KMS-11 (cell line): ENCODE results near the gene PCK2.

Experiments
- H2AFZ ChIP-seq: fragments of 200-600 bp; sonication (generic); 2 replicates; pipeline ENCODE4 v1.6.1; 2016; ENCODE audit warnings: antibody characterized with exemption, mixed run types, low read depth
- H3K27ac ChIP-seq: fragments of 200-600 bp; sonication (generic); 2 replicates; pipeline ENCODE4 v1.6.1; 2016; ENCODE audit warnings: mild to moderate bottlenecking, mixed run types
- H3K27me3 ChIP-seq: fragments of 200-600 bp; sonication (generic); 2 replicates; pipeline ENCODE4 v1.6.1; 2017; ENCODE audit warnings: mild to moderate bottlenecking, low read depth, mixed run types, moderate library complexity; ENCODE audit not compliant: insufficient read depth
- H3K36me3 ChIP-seq: fragments of 200-600 bp; sonication (generic); 2 replicates; pipeline ENCODE4 v1.6.1; 2017; ENCODE audit warnings: mild to moderate bottlenecking, mixed run types; ENCODE audit not compliant: insufficient read depth
- H3K4me1 ChIP-seq: fragments of 200-600 bp; sonication (generic); 2 replicates; pipeline ENCODE4 v1.6.1; 2016; ENCODE audit warnings: mild to moderate bottlenecking, low read depth, mixed run types; ENCODE audit not compliant: poor library complexity, severe bottlenecking
- H3K4me2 ChIP-seq: fragments of 200-600 bp; sonication (generic); 2 replicates; pipeline ENCODE4 v1.7.0; 2016; ENCODE audit warnings: mild to moderate bottlenecking, mixed run types
- H3K4me3 ChIP-seq: fragments of 200-600 bp; sonication (generic); IDR thresholded peaks from 2 replicates; pipeline ENCODE4 v1.6.1; 2017; ENCODE audit warnings: low read depth, low read length, mixed read lengths; ENCODE audit not compliant: insufficient read depth
- H3K79me2 ChIP-seq: fragments of 200-600 bp; sonication (generic); 2 replicates; pipeline ENCODE4 v1.6.1; 2016; ENCODE audit warnings: low read depth, mixed run types; ENCODE audit not compliant: insufficient read depth
- H3K9ac ChIP-seq: fragments of 200-600 bp; sonication (generic); 2 replicates; pipeline ENCODE4 v1.6.1; 2016; ENCODE audit warnings: mild to moderate bottlenecking, mixed run types
- H4K20me1 ChIP-seq: fragments of 200-600 bp; sonication (generic); 2 replicates; pipeline ENCODE4 v1.6.1; 2016; ENCODE audit warnings: mild to moderate bottlenecking, mixed run types; ENCODE audit not compliant: insufficient read depth
- CTCF ChIP-seq: fragments of 200-600 bp; sonication (generic); conservative IDR thresholded peaks from 2 replicates; pipeline ENCODE4 v1.6.1; 2017; ENCODE audit warnings: low read depth, mild to moderate bottlenecking, antibody characterized with exemption, low read length, moderate library complexity, mixed read lengths

PCK2 gene

GRCh38 chr14:24143511-24143910, 49.4 kb downstream of the PCK2 start:
- no peak for TF ChIP-seq CTCF
- H2AFZ ChIP-seq = no peak overlapping the region
- H3K27ac ChIP-seq = no peak overlapping the region
- no peaks in the 10 kb centered on the region for H3K27me3 ChIP-seq
- H3K79me2 ChIP-seq = peaks cover 26% of the 10 kb centered on the region; the same call in 1 of the 2 replicates
- no peaks in the 10 kb centered on the region for H3K36me3 ChIP-seq
- H3K4me3 ChIP-seq = no peak overlapping the region
- H3K4me1 ChIP-seq = peaks cover 23% of the 10 kb centered on the region
- no peaks in the 10 kb centered on the region for H4K20me1 ChIP-seq
- no peak overlapping the region for H3K9ac ChIP-seq
- no peak overlapping the region for H3K4me2 ChIP-seq

DNA sequence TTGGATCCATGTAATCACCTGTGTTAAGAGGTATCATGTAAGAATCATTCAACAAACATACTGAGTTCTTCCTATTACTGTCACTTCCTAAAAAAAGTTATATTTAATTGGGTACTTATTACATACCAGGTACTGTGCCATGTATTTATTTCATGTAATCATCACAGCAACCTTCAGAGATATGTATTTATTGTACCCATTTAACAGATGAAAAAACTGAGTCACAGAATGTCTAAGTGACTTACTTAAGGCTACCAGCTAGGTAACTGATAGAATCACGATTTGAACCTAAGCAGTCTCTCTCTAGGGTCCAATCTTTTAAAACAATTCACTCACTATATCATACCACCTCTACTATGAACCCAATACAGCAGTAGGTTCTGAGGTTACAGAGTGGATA, 50.3 kb downstream of the PCK2 start:
- Histone ChIP-seq H3K4me2 (no peak overlapping the region), H3K27me3 (no peaks in the 10 kb centered on the region), H2AFZ (no peak overlapping the region), H4K20me1 (no peaks in the 10 kb centered on the region), H3K4me3 (no peak overlapping the region), H3K36me3 (no peaks in the 10 kb centered on the region), H3K27ac (no peak overlapping the region), H3K79me2 (peaks cover 22% of the 10 kb centered on the region; the same call in 1 of the 2 replicates), H3K9ac (no peak overlapping the region), H3K4me1 (peaks cover 18% of the 10 kb centered on the region)
- TF ChIP-seq CTCF = no peak

DNA sequence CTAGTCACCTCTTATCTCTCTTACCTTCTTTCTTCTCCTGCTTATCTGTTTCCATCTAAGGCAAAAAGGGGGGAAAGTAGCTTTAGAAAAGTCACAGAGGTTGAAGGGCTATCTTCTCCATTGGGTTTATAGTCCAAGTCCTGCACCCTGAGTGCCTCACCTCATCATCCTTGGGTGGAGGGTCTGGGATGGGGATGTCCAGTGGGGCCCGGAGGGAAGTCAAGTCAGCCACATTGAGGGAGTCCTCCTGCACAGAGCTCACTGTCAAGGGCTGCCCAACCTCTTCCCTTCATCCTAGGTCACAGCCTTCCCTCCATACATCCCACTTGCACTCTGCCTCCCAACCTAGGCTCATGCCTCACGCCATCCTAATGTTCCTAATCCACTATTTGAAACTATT, 51.1 kb downstream of the PCK2 start:
- H3K9ac ChIP-seq = no peak overlapping the region; the same call in 1 of the 2 replicates
- no peaks in the 10 kb centered on the region for H3K36me3 ChIP-seq
- peaks cover 19% of the 10 kb centered on the region; the same call in 1 of the 2 replicates for H3K79me2 ChIP-seq
- no peak overlapping the region for H3K4me3 ChIP-seq
- H3K27me3 ChIP-seq = no peaks in the 10 kb centered on the region
- H3K4me1 ChIP-seq = peaks cover 13% of the 10 kb centered on the region
- H3K27ac ChIP-seq = no peak overlapping the region; the same call in 1 of the 2 replicates
- no peak overlapping the region for H2AFZ ChIP-seq
- TF ChIP-seq CTCF = no peak
- no peaks in the 10 kb centered on the region for H4K20me1 ChIP-seq
- peak overlapping the region; percentile 80 for H3K4me2 ChIP-seq

DNA sequence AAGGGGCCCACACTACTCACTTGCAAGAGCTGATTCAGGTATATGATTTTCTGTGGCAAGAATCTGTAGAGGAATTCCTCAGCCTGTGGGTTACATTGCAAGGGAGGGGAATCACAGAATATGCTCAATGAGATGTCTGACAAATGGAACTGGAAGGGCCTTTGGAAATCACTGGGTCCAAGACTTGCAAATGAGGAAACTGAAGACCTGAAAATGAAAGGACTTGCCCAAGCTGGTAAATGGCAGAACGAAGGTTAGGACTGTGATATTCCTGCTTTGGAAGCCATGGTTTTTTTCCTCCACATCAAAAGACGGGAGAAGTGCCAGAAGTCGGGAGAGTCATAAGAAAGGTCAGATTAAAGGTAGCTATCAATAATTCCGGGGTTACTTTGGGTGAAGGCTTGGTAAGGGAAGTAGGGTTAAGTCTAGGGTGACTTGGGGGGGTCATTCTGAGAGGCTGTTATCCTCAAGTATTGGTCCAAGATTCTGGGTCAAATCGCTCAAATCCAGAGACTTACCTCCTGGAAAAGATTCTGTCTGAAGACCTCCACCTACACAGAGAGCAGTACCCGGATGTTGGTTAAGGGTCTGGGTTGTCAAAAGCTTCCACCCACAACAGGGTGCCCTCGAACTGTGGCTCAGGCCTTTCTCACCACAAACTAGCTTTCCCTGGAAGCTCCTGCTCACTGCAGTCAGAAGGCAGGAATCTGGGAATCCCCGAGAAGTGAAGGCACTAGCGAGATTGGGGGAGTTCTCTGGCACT, 51.8 kb downstream of the PCK2 start:
- H3K4me2 ChIP-seq = peak overlapping the region; percentile 80
- no peaks in the 10 kb centered on the region for H4K20me1 ChIP-seq
- peaks cover 13% of the 10 kb centered on the region for H3K4me1 ChIP-seq
- peaks cover 19% of the 10 kb centered on the region; the same call in 1 of the 2 replicates for H3K79me2 ChIP-seq
- H2AFZ ChIP-seq = no peak overlapping the region
- TF ChIP-seq CTCF = no peak
- H3K27me3 ChIP-seq = no peaks in the 10 kb centered on the region
- H3K9ac ChIP-seq = peak overlapping the region; percentile 49; the same call in 1 of the 2 replicates
- H3K27ac ChIP-seq = peak overlapping the region; percentile 46; the same call in 1 of the 2 replicates
- H3K4me3 ChIP-seq = peak overlapping the region; percentile 34
- no peaks in the 10 kb centered on the region for H3K36me3 ChIP-seq
